Body of pancreas (tissue), 4 donors: ENCODE measurements around the gene TRIM56. TPM values are rescaled to one million over a fixed set of nuclear protein-coding genes. Genes with fewer than 3 reads are reported as not detected.
A peak's percentile ranks its signal among the peaks of the same experiment; 100 is the strongest.
"Not testable (repeated sequence)": the region's sequence is repeated elsewhere in the genome, so short reads cannot be mapped to it uniquely, and the experiment has no call there.

Source experiments
- ATAC-seq: fragments of 150-250 bp; one replicate; pipeline ENCODE4 v1.9.1; 2016
- DNase-seq, 4 donors: peaks; one replicate each; pipeline ENCODE4 v3.0.0-alpha.2; 2019
- H3K27ac ChIP-seq, 4 donors: fragments of 200-600 bp; sonication (generic); 1 replicate in 3 of 4; 2 replicates in 1 of 4; pipeline versions ENCODE4 v1.5.1 to v1.6.1; 2016 to 2019; ENCODE audit warnings: mild to moderate bottlenecking in 1 of 4, mixed read lengths in 1 of 4, moderate library complexity in 1 of 4
- H3K27me3 ChIP-seq, 2 donors: fragments of 200-600 bp; sonication (generic); one replicate each; pipeline ENCODE4 v1.6.0; 2016; ENCODE audit warnings: mild to moderate bottlenecking in 1 of 2
- H3K36me3 ChIP-seq, 2 donors: fragments of 200-600 bp; sonication (generic); replicated peaks in 1 of 2; 2 replicates each; pipeline ENCODE4 v1.5.1; 2016; ENCODE audit warnings: low read depth in 2 of 2; ENCODE audit not compliant: insufficient read depth in 1 of 2
- H3K4me1 ChIP-seq: fragments of 200-600 bp; sonication (generic); one replicate; pipeline ENCODE4 v1.6.0; 2016
- H3K4me3 ChIP-seq, 2 donors: fragments of 200-600 bp; sonication (generic); 1 replicate in 1 of 2; 2 replicates in 1 of 2; pipeline ENCODE4 v1.5.1; 2016 to 2019
- H3K9me3 ChIP-seq, 3 donors: fragments of 200-600 bp; sonication (generic); 1 replicate in 2 of 3; 2 replicates in 1 of 3; pipeline ENCODE4 v1.5.1; 2016
- CTCF ChIP-seq, 7 experiments: fragments of 450-650 bp in 4 of 7; fragments of 200-600 bp in 3 of 7; sonication (generic) in 3 of 7; IDR thresholded peaks; one replicate each; pipeline ENCODE4 v1.5.1; 2016 to 2019; ENCODE audit warnings: antibody characterized with exemption in 7 of 7
- POLR2A ChIP-seq, 3 donors: fragments of 450-650 bp; IDR thresholded peaks; one replicate each; pipeline ENCODE4 v1.6.1; 2016; ENCODE audit warnings: antibody characterized with exemption in 3 of 3, mild to moderate bottlenecking in 2 of 3
- WGBS, 2 donors: methylation state at CpG; one replicate each; pipeline ENCODE4 v1.1.5; 2017; 5-methylcytosine and 5-hydroxymethylcytosine counted together
- intact Hi-C: fragments of 100-400 bp; cut with DNase I; formaldehyde crosslinking; loops from one replicate; pipeline ENCODE4 v1.15.1; 2023
- total RNA-seq, 2 donors: library from RNA; depleted of rRNA; stranded (reverse); fragments of >200 nt; gene quantifications; one replicate each; pipeline ENCODE4 v1.1.0, GENCODE V29; 2016

Gene TRIM56
- total RNA-seq, 2 donors from 2014 or later, result 13.5 to 19.4 TPM

GRCh38 chr7:101104193-101104713, 19.0 kb downstream of the TRIM56 start:
- H3K4me1 ChIP-seq, result peaks cover 11% of the 10 kb centered on the region
- TF ChIP-seq POLR2A (IDR thresholded peaks at IDR 0.05), result no peak
- no peak for TF ChIP-seq CTCF (IDR thresholded peaks at IDR 0.05)
- no peaks in the 10 kb centered on the region for H3K9me3 ChIP-seq
- H3K36me3 ChIP-seq, result no peaks in the 10 kb centered on the region
- H3K4me3 ChIP-seq, result no peak overlapping the region
- no peak for DNase-seq
- 63 to 70% methylated on average over 15 of the region's 15 CpGs for WGBS, 2 donors
- ATAC-seq, result no peak
- intact Hi-C loops, result no loop called here
- H3K27me3 ChIP-seq, result no peaks in the 10 kb centered on the region
- no peak overlapping the region for H3K27ac ChIP-seq

- no peaks in the 10 kb centered on the region for H3K27me3 ChIP-seq
These were observed 19.5 kb downstream of the TRIM56 start for GRCh38 chr7:101104799-101105198.

GRCh38 chr7:101105248-101105647, 20.0 kb downstream of the TRIM56 start:
- intact Hi-C loops, H3K27me3 ChIP-seq, ATAC-seq, H3K9me3 ChIP-seq, H3K36me3 ChIP-seq, H3K4me3 ChIP-seq, DNase-seq, H3K27ac ChIP-seq, H3K4me1 ChIP-seq: not testable (repeated sequence)
- WGBS, 2 donors, result 65 to 67% methylated on average over 5 of the region's 5 CpGs

More at GRCh38 chr7:101104799-101105198, 19.5 kb downstream of the TRIM56 start:
- H3K27ac ChIP-seq, result no peak overlapping the region
- DNase-seq, result no peak
- intact Hi-C loops, result no loop called here
- no peak for TF ChIP-seq CTCF (IDR thresholded peaks at IDR 0.05)
- TF ChIP-seq POLR2A (IDR thresholded peaks at IDR 0.05), result no peak
- peaks cover 7% of the 10 kb centered on the region for H3K4me1 ChIP-seq
- ATAC-seq, result no peak
- H3K36me3 ChIP-seq, result no peaks in the 10 kb centered on the region
- no peak overlapping the region for H3K4me3 ChIP-seq
- no peaks in the 10 kb centered on the region for H3K9me3 ChIP-seq
- whole genome bisulfite sequencing, 2 donors, result 64 to 68% methylated on average over 3 of the region's 3 CpGs

GRCh38 chr7:101106386-101106785, 21.1 kb downstream of the TRIM56 start:
- Histone ChIP-seq H3K27me3 (no peaks in the 10 kb centered on the region), H3K9me3 (no peaks in the 10 kb centered on the region), H3K4me3 (no peak overlapping the region), H3K4me1 (no peaks in the 10 kb centered on the region), H3K36me3 (no peaks in the 10 kb centered on the region), H3K27ac (no peak overlapping the region)
- intact Hi-C loops, result no loop called here
- DNase-seq, result no peak
- TF ChIP-seq POLR2A (IDR thresholded peaks at IDR 0.05) (no peak), CTCF (IDR thresholded peaks at IDR 0.05) (no peak)
- 75 to 77% methylated on average over 7 of the region's 7 CpGs for WGBS, 2 donors
- no peak for ATAC-seq

GRCh38 chr7:101108330-101108857, 23.1 kb downstream of the TRIM56 start:
- whole genome bisulfite sequencing, 2 donors, result 47 to 56% methylated on average over 14 to 16 of the region's 16 CpGs
- H3K27ac ChIP-seq, result peak overlapping the region in 1 of 4 donors; percentile 23
- no peaks in the 10 kb centered on the region for H3K36me3 ChIP-seq
- no peak overlapping the region for H3K4me3 ChIP-seq
- no peaks in the 10 kb centered on the region for H3K27me3 ChIP-seq
- intact Hi-C loops, result no loop called here
- DNase-seq (peak in 2 of 4 donors; percentile 24 to 55), ATAC-seq (peak; percentile 40)
- TF ChIP-seq CTCF (IDR thresholded peaks at IDR 0.05), result no peak
- no peaks in the 10 kb centered on the region for H3K9me3 ChIP-seq
- no peaks in the 10 kb centered on the region for H3K4me1 ChIP-seq
